ENCODE measurements around the gene COL26A1. TPM values are rescaled to one million over a fixed set of nuclear protein-coding genes. Genes with fewer than 3 reads are reported as not detected.
A peak's percentile ranks its signal among the peaks of the same experiment; 100 is the strongest.

The COL26A1 gene
- polyA plus RNA-seq, 1 donor from 2014 or later, result not detected

- H3K27me3 Mint-ChIP-seq, result peaks cover 4% of the 10 kb centered on the region
- no peak overlapping the region for H3K27ac Mint-ChIP-seq
- peaks cover 2 to 8% (median 7%) of the 10 kb centered on the region in 3 donors for H3K9me3 Mint-ChIP-seq
- H3K4me1 Mint-ChIP-seq, result peaks cover 1 to 7% (median 5%) of the 10 kb centered on the region in 3 donors
- no peaks in the 10 kb centered on the region for H3K36me3 Mint-ChIP-seq
- no peak overlapping the region for H3K4me3 Mint-ChIP-seq
Measured at GRCh38 chr7:101382937-101383336, 20.3 kb downstream of the COL26A1 start.

- peaks cover 1 to 5% (median 4%) of the 10 kb centered on the region in 3 donors for H3K9me3 Mint-ChIP-seq
- H3K27ac Mint-ChIP-seq, result no peak overlapping the region
- H3K36me3 Mint-ChIP-seq, result peaks cover 2% of the 10 kb centered on the region
- peaks cover 12 to 20% (median 17%) of the 10 kb centered on the region in 3 donors for H3K4me1 Mint-ChIP-seq
- H3K4me3 Mint-ChIP-seq, result no peak overlapping the region
- peaks cover 15% of the 10 kb centered on the region for H3K27me3 Mint-ChIP-seq
Measured at GRCh38 chr7:101386177-101386557, 23.5 kb downstream of the COL26A1 start.

GRCh38 chr7:101386558-101387231 is 24.0 kb downstream of the COL26A1 start:
- Mint-ChIP-seq H3K27ac (peak overlapping the region in 1 of 3 donors; percentile 33), H3K4me1 (peaks cover 14 to 24% (median 19%) of the 10 kb centered on the region in 3 donors), H3K9me3 (peaks cover 0 to under 1% (median 0%) of the 10 kb centered on the region in 3 donors), H3K36me3 (peaks cover 2% of the 10 kb centered on the region), H3K4me3 (peak overlapping the region in 2 of 4 donors; percentile 12 to 39), H3K27me3 (peaks cover 11% of the 10 kb centered on the region)

- no peaks in the 10 kb centered on the region for H3K9me3 Mint-ChIP-seq
- H3K4me3 Mint-ChIP-seq, result peak overlapping the region in 2 of 4 donors; percentile 52 to 91
- peaks cover 19% of the 10 kb centered on the region for H3K27me3 Mint-ChIP-seq
- H3K27ac Mint-ChIP-seq, result peak overlapping the region in 2 of 3 donors; percentile 52 to 73
- peaks cover 17 to 27% (median 24%) of the 10 kb centered on the region in 3 donors for H3K4me1 Mint-ChIP-seq
- peaks cover 2% of the 10 kb centered on the region for H3K36me3 Mint-ChIP-seq
Measured at GRCh38 chr7:101390901-101391301, 28.2 kb downstream of the COL26A1 start.

GRCh38 chr7:101391991-101392390 is 29.3 kb downstream of the COL26A1 start:
- H3K27ac Mint-ChIP-seq, result peak overlapping the region in 1 of 3 donors; percentile 42
- no peaks in the 10 kb centered on the region for H3K9me3 Mint-ChIP-seq
- peaks cover 19% of the 10 kb centered on the region for H3K27me3 Mint-ChIP-seq
- peak overlapping the region in 2 of 4 donors; percentile 88 to 89 for H3K4me3 Mint-ChIP-seq
- peaks cover 2% of the 10 kb centered on the region for H3K36me3 Mint-ChIP-seq
- peaks cover 16 to 21% (median 19%) of the 10 kb centered on the region in 3 donors for H3K4me1 Mint-ChIP-seq

GRCh38 chr7:101393865-101394264 is 31.2 kb downstream of the COL26A1 start:
- Mint-ChIP-seq H3K4me3 (no peak overlapping the region), H3K9me3 (no peaks in the 10 kb centered on the region), H3K27ac (peak overlapping the region in 1 of 3 donors; percentile 50), H3K36me3 (peaks cover 2% of the 10 kb centered on the region), H3K27me3 (peaks cover 27% of the 10 kb centered on the region), H3K4me1 (peaks cover 15 to 19% (median 17%) of the 10 kb centered on the region in 3 donors)

GRCh38 chr7:101395376-101395775 is 32.7 kb downstream of the COL26A1 start:
- peaks cover 13 to 14% (median 14%) of the 10 kb centered on the region in 3 donors for H3K4me1 Mint-ChIP-seq
- peaks cover 30% of the 10 kb centered on the region for H3K27me3 Mint-ChIP-seq
- no peak overlapping the region for H3K27ac Mint-ChIP-seq
- H3K36me3 Mint-ChIP-seq, result no peaks in the 10 kb centered on the region
- H3K4me3 Mint-ChIP-seq, result no peak overlapping the region
- H3K9me3 Mint-ChIP-seq, result no peaks in the 10 kb centered on the region

- H3K4me3 Mint-ChIP-seq, result no peak overlapping the region
- peaks cover 0 to 2% (median 0%) of the 10 kb centered on the region in 3 donors for H3K4me1 Mint-ChIP-seq
- no peak overlapping the region for H3K27ac Mint-ChIP-seq
- no peaks in the 10 kb centered on the region for H3K36me3 Mint-ChIP-seq
- H3K27me3 Mint-ChIP-seq, result peaks cover 21% of the 10 kb centered on the region
- no peaks in the 10 kb centered on the region for H3K9me3 Mint-ChIP-seq
Measured at GRCh38 chr7:101397243-101397642, 34.6 kb downstream of the COL26A1 start.

GRCh38 chr7:101397770-101398324 is 35.2 kb downstream of the COL26A1 start:
- H3K4me1 Mint-ChIP-seq, result peaks cover 0 to 2% (median 0%) of the 10 kb centered on the region in 3 donors
- H3K27me3 Mint-ChIP-seq, result peaks cover 21% of the 10 kb centered on the region
- no peak overlapping the region for H3K4me3 Mint-ChIP-seq
- no peaks in the 10 kb centered on the region for H3K36me3 Mint-ChIP-seq
- no peaks in the 10 kb centered on the region for H3K9me3 Mint-ChIP-seq
- no peak overlapping the region for H3K27ac Mint-ChIP-seq

- Mint-ChIP-seq H3K27me3 (peaks cover 19% of the 10 kb centered on the region), H3K9me3 (no peaks in the 10 kb centered on the region), H3K4me1 (peaks cover 0 to 2% (median 0%) of the 10 kb centered on the region in 3 donors), H3K27ac (no peak overlapping the region), H3K36me3 (no peaks in the 10 kb centered on the region), H3K4me3 (no peak overlapping the region)
Measured at GRCh38 chr7:101398396-101399289, 36.0 kb downstream of the COL26A1 start.

- Mint-ChIP-seq H3K27ac (peak overlapping the region in 1 of 3 donors; percentile 67), H3K4me3 (no peak overlapping the region), H3K4me1 (peaks cover 0 to 2% (median 0%) of the 10 kb centered on the region in 3 donors), H3K27me3 (peaks cover 20% of the 10 kb centered on the region), H3K36me3 (no peaks in the 10 kb centered on the region), H3K9me3 (no peaks in the 10 kb centered on the region)
Measured at GRCh38 chr7:101399759-101400158, 37.1 kb downstream of the COL26A1 start.

- H3K27me3 Mint-ChIP-seq, result peaks cover 18% of the 10 kb centered on the region
- H3K9me3 Mint-ChIP-seq, result peaks cover 0 to 1% (median 0%) of the 10 kb centered on the region in 3 donors
- no peak overlapping the region for H3K27ac Mint-ChIP-seq
Measured at GRCh38 chr7:101400751-101401150, 38.1 kb downstream of the COL26A1 start.

GRCh38 chr7:101401390-101402080 is 38.9 kb downstream of the COL26A1 start:
- H3K27me3 Mint-ChIP-seq, result peaks cover 21% of the 10 kb centered on the region

More at GRCh38 chr7:101400751-101401150, 38.1 kb downstream of the COL26A1 start:
- no peak overlapping the region for H3K4me3 Mint-ChIP-seq
- no peaks in the 10 kb centered on the region for H3K36me3 Mint-ChIP-seq
- H3K4me1 Mint-ChIP-seq, result peaks cover 0 to 2% (median 0%) of the 10 kb centered on the region in 3 donors

GRCh38 chr7:101402081-101402779 is 39.6 kb downstream of the COL26A1 start:
- Mint-ChIP-seq H3K27ac (no peak overlapping the region), H3K4me1 (peaks cover 0 to 2% (median 0%) of the 10 kb centered on the region in 3 donors), H3K9me3 (peaks cover 0 to 1% (median 0%) of the 10 kb centered on the region in 3 donors), H3K36me3 (no peaks in the 10 kb centered on the region), H3K4me3 (no peak overlapping the region), H3K27me3 (peaks cover 21% of the 10 kb centered on the region)

More at GRCh38 chr7:101401390-101402080, 38.9 kb downstream of the COL26A1 start:
- H3K9me3 Mint-ChIP-seq, result peaks cover 0 to 1% (median 0%) of the 10 kb centered on the region in 3 donors
- H3K27ac Mint-ChIP-seq, result no peak overlapping the region
- peaks cover 0 to 2% (median 0%) of the 10 kb centered on the region in 3 donors for H3K4me1 Mint-ChIP-seq
- H3K4me3 Mint-ChIP-seq, result no peak overlapping the region
- H3K36me3 Mint-ChIP-seq, result no peaks in the 10 kb centered on the region
